ENCODE data around the gene SPATA6L. TPM values are rescaled to one million over a fixed set of nuclear protein-coding genes. Genes with fewer than 3 reads are reported as not detected.

Gene SPATA6L
- total and polyA plus RNA-seq, 2 experiments from 2014 or later: 1.7 to 1.9 TPM

DNA sequence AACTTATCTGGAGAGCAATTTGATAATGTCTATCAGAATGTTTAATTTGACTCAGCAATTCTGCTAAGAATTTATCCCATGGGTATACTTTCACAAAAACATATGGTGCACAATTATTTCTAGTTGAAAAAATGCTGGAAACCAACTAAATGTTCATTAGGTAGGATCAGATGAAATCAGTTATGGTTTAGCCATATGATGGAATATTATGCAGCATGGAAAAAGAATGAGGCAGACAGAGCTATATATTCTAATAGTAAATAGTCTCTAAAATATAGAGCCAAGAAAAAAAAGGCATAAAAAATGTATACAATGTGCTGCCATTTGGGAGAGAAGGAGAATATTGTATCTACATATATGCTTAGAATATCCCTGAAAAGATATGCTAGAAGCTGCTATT lies 3.6 kb upstream of the SPATA6L start:
- Mint-ChIP-seq H3K27ac (no peak overlapping the region), H3K4me3 (no peak overlapping the region), H3K9me3 (no peaks in the 10 kb centered on the region), H3K4me1 (peaks cover 36% of the 10 kb centered on the region), H3K36me3 (ENCODE audit: low read depth) (no peaks in the 10 kb centered on the region), H3K27me3 (ENCODE audit: insufficient read depth, low read depth, poor library complexity) (no peaks in the 10 kb centered on the region)
- DNase-seq (ENCODE audit: low spot score): no peak
- Histone ChIP-seq H4K20me1 (replicated peaks; ENCODE audit: insufficient read depth) (no peaks in the 10 kb centered on the region), H3K9me2 (ENCODE audit: insufficient read depth) (no peaks in the 10 kb centered on the region), H3K4me1 (ENCODE audit: insufficient read depth) (peaks cover 21% of the 10 kb centered on the region), H3K4me3 (no peak overlapping the region), H3F3A (replicated peaks; ENCODE audit: low read depth) (no peaks in the 10 kb centered on the region), H3K79me2 (replicated peaks; ENCODE audit: insufficient read depth) (no peaks in the 10 kb centered on the region), H3K4me2 (no peak overlapping the region), H3K27ac (ENCODE audit: low read depth) (no peak overlapping the region), H3K27me3 (ENCODE audit: insufficient read depth) (0 out of 2 replicates have a peak, but pooled peaks cover 2% of the 10 kb centered on the region), H2AFZ (no peak overlapping the region), H3K36me3 (ENCODE audit: insufficient read depth) (no peaks in the 10 kb centered on the region)
- ATAC-seq: no peak
- TF ChIP-seq ZNF114 (CRISPR knock-in tag; IDR thresholded peaks at IDR 0.05) (no peak), EZH2phosphoT487 (IDR thresholded peaks at IDR 0.05; ENCODE audit: unreplicated experiment) (no peak)

DNA sequence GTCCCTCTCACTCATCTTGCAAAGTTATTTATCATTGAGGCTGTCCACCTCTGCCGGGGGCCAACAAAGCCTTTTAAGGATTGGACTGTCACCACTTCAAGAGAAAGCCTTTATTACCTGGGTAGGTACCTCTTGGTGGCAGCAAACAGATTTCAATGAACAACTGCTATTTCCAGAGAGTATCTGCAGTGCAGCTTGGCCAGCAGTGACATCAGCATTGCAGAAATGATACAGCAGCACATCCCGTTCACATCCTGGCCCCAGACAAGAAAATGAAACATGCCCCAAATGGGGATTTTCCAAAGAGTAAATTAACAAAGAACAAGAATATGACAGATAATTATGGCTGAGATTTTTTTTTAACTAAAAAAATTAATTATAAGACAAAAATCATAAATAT lies 2.3 kb upstream of the SPATA6L start:
- no peak overlapping the region for H3K27ac Mint-ChIP-seq
- H3F3A ChIP-seq (replicated peaks; ENCODE audit: low read depth): no peaks in the 10 kb centered on the region
- H3K9me2 ChIP-seq (ENCODE audit: insufficient read depth): no peaks in the 10 kb centered on the region
- 0 out of 2 replicates have a peak, but pooled peaks cover 2% of the 10 kb centered on the region for H3K27me3 ChIP-seq (ENCODE audit: insufficient read depth)
- H3K4me3 Mint-ChIP-seq: no peak overlapping the region
- no peak overlapping the region for H3K4me3 ChIP-seq
- H3K27ac ChIP-seq (ENCODE audit: low read depth): no peak overlapping the region
- H3K79me2 ChIP-seq (replicated peaks; ENCODE audit: insufficient read depth): peaks cover 6% of the 10 kb centered on the region; the same call in 1 of the 2 replicates
- no peaks in the 10 kb centered on the region for H4K20me1 ChIP-seq (replicated peaks; ENCODE audit: insufficient read depth)
- no peak overlapping the region for H2AFZ ChIP-seq
- no peaks in the 10 kb centered on the region for H3K9me3 Mint-ChIP-seq
- H3K4me1 ChIP-seq (ENCODE audit: insufficient read depth): peaks cover 34% of the 10 kb centered on the region
- TF ChIP-seq CTCF (conservative IDR thresholded peaks at IDR 0.05; ENCODE audit: low read depth in 2 of 2): 0 out of 4 replicates have a peak, but pooled peaks of 1 of the 2 experiments have one; percentile 1
- no peak for TF ChIP-seq ZNF114 (CRISPR knock-in tag; IDR thresholded peaks at IDR 0.05)
- ATAC-seq (no peak), DNase-seq (ENCODE audit: low spot score) (no peak)
- H3K27me3 Mint-ChIP-seq (ENCODE audit: insufficient read depth, low read depth, poor library complexity): no peaks in the 10 kb centered on the region
- H3K4me2 ChIP-seq: no peak overlapping the region
- H3K36me3 ChIP-seq (ENCODE audit: insufficient read depth): no peaks in the 10 kb centered on the region
- H3K36me3 Mint-ChIP-seq (ENCODE audit: low read depth): no peaks in the 10 kb centered on the region
- peaks cover 49% of the 10 kb centered on the region for H3K4me1 Mint-ChIP-seq

DNA sequence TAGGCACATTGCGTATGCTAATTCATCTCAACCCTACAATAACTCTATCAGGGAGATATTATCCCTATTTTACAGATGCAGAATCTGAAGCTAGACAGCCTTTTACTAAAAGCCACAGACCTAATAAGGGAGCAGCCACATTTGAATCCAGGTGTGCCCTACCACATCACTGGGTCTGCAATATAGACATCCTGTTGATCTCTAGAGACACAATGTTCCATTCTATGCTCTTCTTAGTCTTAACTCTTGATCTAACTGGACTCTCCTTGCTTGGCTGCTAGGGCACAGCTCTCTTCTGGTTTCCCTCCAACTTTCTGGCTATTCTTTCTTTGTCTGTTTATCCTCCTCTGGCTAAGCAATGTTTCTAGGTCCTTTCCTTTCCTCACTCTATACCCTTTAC lies 1.4 kb upstream of the SPATA6L start:
- Histone ChIP-seq H3K27me3 (ENCODE audit: insufficient read depth) (0 out of 2 replicates have a peak, but pooled peaks cover 2% of the 10 kb centered on the region), H3K4me3 (no peak overlapping the region), H4K20me1 (replicated peaks; ENCODE audit: insufficient read depth) (no peaks in the 10 kb centered on the region), H3K79me2 (replicated peaks; ENCODE audit: insufficient read depth) (peaks cover 13% of the 10 kb centered on the region; the same call in 1 of the 2 replicates), H2AFZ (no peak overlapping the region), H3K4me1 (ENCODE audit: insufficient read depth) (peaks cover 41% of the 10 kb centered on the region), H3K36me3 (ENCODE audit: insufficient read depth) (no peaks in the 10 kb centered on the region), H3K4me2 (no peak overlapping the region), H3K9me2 (ENCODE audit: insufficient read depth) (no peaks in the 10 kb centered on the region), H3K27ac (ENCODE audit: low read depth) (no peak overlapping the region), H3F3A (replicated peaks; ENCODE audit: low read depth) (no peaks in the 10 kb centered on the region)
- Mint-ChIP-seq H3K27me3 (ENCODE audit: insufficient read depth, low read depth, poor library complexity) (no peaks in the 10 kb centered on the region), H3K27ac (no peak overlapping the region), H3K4me1 (peaks cover 56% of the 10 kb centered on the region), H3K36me3 (ENCODE audit: low read depth) (no peaks in the 10 kb centered on the region), H3K9me3 (no peaks in the 10 kb centered on the region), H3K4me3 (no peak overlapping the region)
- ATAC-seq: no peak
- no peak for DNase-seq (ENCODE audit: low spot score)
- TF ChIP-seq, protein P1, sequence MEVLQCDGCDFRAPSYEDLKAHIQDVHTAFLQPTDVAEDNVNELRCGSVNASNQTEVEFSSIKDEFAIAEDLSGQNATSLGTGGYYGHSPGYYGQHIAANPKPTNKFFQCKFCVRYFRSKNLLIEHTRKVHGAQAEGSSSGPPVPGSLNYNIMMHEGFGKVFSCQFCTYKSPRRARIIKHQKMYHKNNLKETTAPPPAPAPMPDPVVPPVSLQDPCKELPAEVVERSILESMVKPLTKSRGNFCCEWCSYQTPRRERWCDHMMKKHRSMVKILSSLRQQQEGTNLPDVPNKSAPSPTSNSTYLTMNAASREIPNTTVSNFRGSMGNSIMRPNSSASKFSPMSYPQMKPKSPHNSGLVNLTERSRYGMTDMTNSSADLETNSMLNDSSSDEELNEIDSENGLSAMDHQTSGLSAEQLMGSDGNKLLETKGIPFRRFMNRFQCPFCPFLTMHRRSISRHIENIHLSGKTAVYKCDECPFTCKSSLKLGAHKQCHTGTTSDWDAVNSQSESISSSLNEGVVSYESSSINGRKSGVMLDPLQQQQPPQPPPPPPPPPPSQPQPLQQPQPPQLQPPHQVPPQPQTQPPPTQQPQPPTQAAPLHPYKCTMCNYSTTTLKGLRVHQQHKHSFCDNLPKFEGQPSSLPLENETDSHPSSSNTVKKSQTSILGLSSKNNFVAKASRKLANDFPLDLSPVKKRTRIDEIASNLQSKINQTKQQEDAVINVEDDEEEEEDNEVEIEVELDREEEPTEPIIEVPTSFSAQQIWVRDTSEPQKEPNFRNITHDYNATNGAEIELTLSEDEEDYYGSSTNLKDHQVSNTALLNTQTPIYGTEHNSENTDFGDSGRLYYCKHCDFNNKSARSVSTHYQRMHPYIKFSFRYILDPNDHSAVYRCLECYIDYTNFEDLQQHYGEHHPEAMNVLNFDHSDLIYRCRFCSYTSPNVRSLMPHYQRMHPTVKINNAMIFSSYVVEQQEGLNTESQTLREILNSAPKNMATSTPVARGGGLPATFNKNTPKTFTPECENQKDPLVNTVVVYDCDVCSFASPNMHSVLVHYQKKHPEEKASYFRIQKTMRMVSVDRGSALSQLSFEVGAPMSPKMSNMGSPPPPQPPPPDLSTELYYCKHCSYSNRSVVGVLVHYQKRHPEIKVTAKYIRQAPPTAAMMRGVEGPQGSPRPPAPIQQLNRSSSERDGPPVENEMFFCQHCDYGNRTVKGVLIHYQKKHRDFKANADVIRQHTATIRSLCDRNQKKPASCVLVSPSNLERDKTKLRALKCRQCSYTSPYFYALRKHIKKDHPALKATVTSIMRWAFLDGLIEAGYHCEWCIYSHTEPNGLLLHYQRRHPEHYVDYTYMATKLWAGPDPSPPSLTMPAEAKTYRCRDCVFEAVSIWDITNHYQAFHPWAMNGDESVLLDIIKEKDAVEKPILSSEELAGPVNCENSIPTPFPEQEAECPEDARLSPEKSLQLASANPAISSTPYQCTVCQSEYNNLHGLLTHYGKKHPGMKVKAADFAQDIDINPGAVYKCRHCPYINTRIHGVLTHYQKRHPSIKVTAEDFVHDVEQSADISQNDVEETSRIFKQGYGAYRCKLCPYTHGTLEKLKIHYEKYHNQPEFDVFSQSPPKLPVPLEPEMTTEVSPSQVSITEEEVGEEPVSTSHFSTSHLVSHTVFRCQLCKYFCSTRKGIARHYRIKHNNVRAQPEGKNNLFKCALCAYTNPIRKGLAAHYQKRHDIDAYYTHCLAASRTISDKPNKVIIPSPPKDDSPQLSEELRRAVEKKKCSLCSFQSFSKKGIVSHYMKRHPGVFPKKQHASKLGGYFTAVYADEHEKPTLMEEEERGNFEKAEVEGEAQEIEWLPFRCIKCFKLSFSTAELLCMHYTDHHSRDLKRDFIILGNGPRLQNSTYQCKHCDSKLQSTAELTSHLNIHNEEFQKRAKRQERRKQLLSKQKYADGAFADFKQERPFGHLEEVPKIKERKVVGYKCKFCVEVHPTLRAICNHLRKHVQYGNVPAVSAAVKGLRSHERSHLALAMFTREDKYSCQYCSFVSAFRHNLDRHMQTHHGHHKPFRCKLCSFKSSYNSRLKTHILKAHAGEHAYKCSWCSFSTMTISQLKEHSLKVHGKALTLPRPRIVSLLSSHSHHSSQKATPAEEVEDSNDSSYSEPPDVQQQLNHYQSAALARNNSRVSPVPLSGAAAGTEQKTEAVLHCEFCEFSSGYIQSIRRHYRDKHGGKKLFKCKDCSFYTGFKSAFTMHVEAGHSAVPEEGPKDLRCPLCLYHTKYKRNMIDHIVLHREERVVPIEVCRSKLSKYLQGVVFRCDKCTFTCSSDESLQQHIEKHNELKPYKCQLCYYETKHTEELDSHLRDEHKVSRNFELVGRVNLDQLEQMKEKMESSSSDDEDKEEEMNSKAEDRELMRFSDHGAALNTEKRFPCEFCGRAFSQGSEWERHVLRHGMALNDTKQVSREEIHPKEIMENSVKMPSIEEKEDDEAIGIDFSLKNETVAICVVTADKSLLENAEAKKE (CRISPR knock-in tag; IDR thresholded peaks at IDR 0.05): no peak
- TF ChIP-seq ZNF331 (CRISPR knock-in tag; IDR thresholded peaks at IDR 0.05; ENCODE audit: low read depth): no peak
- TF ChIP-seq EZH2phosphoT487 (IDR thresholded peaks at IDR 0.05; ENCODE audit: unreplicated experiment): no peak
